Coronary artery (tissue), 2 donors: Measurements from ENCODE around the gene ZNF593OS.
A peak's percentile ranks its signal among the peaks of the same experiment; 100 is the strongest.

Experiments
- DNase-seq: peaks from one replicate; pipeline ENCODE4 v3.0.0-alpha.2; 2017; ENCODE audit warnings: low spot score
- H3K27ac ChIP-seq, 2 donors: fragments of 200-600 bp; sonication (generic); one replicate each; pipeline ENCODE4 v1.5.1; 2016 to 2019
- H3K4me3 ChIP-seq: fragments of 200-600 bp; sonication (generic); 2 replicates; pipeline ENCODE4 v1.5.1; 2016; ENCODE audit warnings: mild to moderate bottlenecking, moderate library complexity
- TF ChIP-seq, protein P1 (sequence below): fragments of 200-600 bp; sonication (generic); IDR thresholded peaks from one replicate; pipeline ENCODE4 v1.5.1; 2019; ENCODE audit warnings: antibody characterized with exemption

The ZNF593OS gene

DNA sequence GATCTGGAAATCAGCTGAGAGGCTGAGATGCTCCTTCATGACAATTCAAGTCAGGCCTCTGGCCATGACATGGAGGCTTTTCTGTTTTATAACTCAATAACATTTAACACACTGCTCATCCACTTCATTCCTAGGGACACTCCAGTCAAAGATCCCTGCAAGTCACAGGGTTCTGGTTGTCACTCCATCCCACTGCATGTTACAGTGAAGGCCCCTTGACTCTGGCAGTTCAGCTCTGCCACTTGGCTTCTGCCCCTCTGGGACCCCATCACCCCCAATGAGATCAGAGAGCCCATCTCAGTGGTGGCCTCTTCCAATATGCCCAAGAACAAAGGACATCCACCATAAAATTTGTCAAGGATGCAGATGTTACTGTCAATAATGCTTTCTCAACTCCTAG is 22.7 kb downstream of the ZNF593OS start:
- no peak overlapping the region for H3K27ac ChIP-seq
- TF ChIP-seq, protein P1, sequence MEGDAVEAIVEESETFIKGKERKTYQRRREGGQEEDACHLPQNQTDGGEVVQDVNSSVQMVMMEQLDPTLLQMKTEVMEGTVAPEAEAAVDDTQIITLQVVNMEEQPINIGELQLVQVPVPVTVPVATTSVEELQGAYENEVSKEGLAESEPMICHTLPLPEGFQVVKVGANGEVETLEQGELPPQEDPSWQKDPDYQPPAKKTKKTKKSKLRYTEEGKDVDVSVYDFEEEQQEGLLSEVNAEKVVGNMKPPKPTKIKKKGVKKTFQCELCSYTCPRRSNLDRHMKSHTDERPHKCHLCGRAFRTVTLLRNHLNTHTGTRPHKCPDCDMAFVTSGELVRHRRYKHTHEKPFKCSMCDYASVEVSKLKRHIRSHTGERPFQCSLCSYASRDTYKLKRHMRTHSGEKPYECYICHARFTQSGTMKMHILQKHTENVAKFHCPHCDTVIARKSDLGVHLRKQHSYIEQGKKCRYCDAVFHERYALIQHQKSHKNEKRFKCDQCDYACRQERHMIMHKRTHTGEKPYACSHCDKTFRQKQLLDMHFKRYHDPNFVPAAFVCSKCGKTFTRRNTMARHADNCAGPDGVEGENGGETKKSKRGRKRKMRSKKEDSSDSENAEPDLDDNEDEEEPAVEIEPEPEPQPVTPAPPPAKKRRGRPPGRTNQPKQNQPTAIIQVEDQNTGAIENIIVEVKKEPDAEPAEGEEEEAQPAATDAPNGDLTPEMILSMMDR, result no peak
- no peak for DNase-seq
- H3K4me3 ChIP-seq, result no peak overlapping the region

DNA sequence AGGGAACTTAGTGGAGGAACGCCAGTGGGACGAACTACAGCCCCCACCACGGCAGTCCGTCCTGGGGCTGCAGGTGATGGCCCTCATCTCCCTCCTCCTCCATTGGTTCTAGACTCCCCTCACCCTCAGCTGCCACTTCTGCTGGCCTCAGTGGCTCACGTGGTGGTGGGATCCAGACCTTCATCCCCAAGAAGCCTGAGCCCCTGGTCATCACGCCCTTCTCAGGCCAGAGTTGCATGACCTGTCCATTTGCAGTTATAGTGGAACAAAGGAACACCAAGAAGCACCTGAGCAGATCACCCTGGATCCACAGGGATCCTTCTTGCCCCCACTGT is 25.7 kb downstream of the ZNF593OS start:
- no peak overlapping the region for H3K4me3 ChIP-seq
- no peak for DNase-seq
- TF ChIP-seq, protein P1, result no peak
- no peak overlapping the region for H3K27ac ChIP-seq

DNA sequence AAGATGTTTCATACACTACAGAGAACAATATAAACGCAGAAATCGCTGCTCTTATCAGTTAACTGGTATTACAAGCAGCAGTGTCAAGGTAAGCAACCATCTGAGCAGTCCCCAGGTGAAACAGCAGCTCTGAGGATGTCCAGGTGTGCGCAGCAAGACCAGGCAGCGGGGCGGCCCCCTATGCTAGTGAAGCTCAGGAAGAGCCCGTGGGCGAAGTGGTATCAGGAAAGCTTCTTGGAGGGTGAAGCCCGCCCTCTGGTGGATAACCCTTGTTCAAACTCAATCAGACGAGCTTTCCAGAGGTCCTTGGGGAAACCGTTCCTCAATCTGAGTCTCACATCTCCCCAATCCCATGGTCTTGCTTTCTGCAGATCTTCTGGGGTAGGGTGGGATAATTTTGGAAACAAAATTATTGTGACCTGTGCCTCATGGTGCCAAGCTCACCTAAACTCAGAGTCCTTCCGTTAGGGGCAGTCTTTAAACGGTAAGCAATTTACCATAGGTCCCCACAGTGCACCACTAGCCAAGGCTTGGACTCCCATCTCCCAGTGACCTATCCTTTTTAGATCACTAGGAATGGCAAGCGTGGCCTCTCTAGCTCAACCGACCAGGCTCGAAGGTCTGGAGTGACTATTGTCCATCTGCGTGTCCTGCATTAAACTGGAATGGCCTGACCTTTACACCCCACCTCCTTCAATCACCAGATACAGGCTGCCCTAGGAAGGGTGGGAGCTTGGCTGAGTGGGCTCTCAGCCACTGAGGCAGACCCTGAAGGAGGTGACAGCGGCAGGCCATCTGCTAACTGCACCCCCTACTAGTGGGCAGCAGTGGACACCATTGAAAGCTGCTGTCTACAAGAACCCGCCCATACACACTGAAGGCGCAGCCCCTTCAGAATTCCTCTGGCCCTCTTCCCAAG is 26.3 kb downstream of the ZNF593OS start:
- TF ChIP-seq, protein P1, result peak; percentile 59

GRCh38 chr1:26142159-26142558 is 29.5 kb downstream of the ZNF593OS start:
- Histone ChIP-seq H3K4me3 (no peak overlapping the region), H3K27ac (no peak overlapping the region)
- DNase-seq, result no peak
- TF ChIP-seq, protein P1, result no peak

More for the DNA sequence above, 26.3 kb downstream of the ZNF593OS start:
- H3K27ac ChIP-seq, result no peak overlapping the region
- no peak overlapping the region for H3K4me3 ChIP-seq
- DNase-seq, result no peak

DNA sequence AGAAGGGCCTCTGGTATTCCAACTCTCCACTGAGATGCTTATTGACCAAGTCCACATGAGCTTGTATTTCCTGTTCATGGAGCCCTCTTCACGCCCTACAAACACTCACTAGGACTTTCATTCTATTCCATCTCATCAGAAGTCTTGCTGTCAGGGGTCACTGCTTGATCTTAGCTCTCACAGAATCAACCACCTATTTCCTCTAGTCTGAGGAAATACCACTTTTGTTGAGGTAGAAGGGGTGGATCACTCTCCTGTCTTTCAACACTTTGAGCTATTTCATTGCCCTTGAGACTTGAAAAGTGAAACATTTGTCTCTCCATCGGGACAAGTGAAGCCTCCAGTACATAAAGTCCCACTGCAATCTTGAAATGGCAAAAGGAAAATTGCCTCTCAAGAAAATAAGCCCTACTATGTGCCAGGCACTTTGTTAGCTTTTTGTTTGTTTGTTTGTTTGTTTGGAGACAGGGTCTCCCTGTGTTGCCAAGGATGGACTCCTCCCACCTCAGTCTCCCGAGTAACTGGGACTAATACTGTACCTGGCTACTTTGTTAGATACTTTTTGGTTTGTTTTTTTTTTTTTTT is 32.6 kb downstream of the ZNF593OS start:
- TF ChIP-seq, protein P1, result no peak
- no peak for DNase-seq

GRCh38 chr1:26134466-26134865 is 37.2 kb downstream of the ZNF593OS start:
- H3K4me3 ChIP-seq, result no peak overlapping the region
- no peak for DNase-seq
- H3K27ac ChIP-seq, result no peak overlapping the region
- TF ChIP-seq, protein P1, result no peak

More for the DNA sequence above, 32.6 kb downstream of the ZNF593OS start:
- Histone ChIP-seq H3K4me3 (no peak overlapping the region), H3K27ac (no peak overlapping the region)

- H3K4me3 ChIP-seq, result no peak overlapping the region
- TF ChIP-seq, protein P1, result no peak
- no peak for DNase-seq
- no peak overlapping the region for H3K27ac ChIP-seq
Measured at GRCh38 chr1:26132834-26133167, 38.8 kb downstream of the ZNF593OS start.
